ENCODE measurements around the gene CPSF2. TPM values are rescaled to one million over a fixed set of nuclear protein-coding genes. Genes with fewer than 3 reads are reported as not detected.
A peak's percentile ranks its signal among the peaks of the same experiment; 100 is the strongest.

Gene CPSF2
- polyA plus RNA-seq (ENCODE audit: insufficient read length in 3 of 3): 10 to 100 TPM; 62.7 to 69.4 (median 63.6) TPM

DNA sequence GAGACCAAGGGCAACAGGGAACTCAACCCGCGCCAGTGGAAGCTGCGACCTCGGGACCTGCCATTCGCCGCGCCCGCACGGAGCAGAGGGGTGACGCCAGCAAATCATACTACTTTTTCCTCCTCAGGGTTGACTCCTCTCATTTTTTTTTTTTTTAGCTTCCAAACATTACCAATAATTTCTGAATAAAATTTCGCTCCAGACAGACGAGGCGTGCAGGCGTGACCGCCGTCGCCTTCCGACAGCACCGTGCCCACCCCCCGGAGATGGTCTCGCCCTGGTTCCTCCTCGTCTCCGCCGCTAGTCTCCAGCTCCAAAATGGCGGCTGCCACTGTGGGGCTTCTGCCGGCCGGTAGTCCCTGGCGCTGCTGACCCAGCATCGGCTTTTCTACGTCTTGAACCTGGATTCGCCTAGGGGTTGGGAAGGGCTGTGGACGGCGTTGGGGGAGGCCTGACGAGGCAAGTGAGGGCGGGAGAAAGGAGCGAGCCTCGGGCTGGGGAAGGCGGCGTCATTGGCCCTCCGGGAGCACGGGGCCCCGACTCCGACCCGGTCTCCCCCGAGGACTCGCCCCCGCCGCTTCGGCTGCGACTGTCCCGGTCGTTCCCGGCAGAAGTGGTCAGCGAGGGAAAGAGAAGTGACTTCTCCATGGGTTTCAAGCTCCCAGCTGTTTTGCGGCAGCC lies at the start of gene CPSF2, which contains the start of gene NDUFB1:
TSS of gene CPSF2 (plus strand) at position 300 of the 681 bp plus-strand sequence. CDS start 9,016 bp downstream, outside the sequence.
TSS of gene NDUFB1 (minus strand) at position 37 of the 681 bp plus-strand sequence. CDS start 4,069 bp downstream, outside the sequence.
- peak; percentile 69 to 79 (median 73) for DNase-seq (ENCODE audit: low read depth in 3 of 3, low spot score in 2 of 3)

DNA sequence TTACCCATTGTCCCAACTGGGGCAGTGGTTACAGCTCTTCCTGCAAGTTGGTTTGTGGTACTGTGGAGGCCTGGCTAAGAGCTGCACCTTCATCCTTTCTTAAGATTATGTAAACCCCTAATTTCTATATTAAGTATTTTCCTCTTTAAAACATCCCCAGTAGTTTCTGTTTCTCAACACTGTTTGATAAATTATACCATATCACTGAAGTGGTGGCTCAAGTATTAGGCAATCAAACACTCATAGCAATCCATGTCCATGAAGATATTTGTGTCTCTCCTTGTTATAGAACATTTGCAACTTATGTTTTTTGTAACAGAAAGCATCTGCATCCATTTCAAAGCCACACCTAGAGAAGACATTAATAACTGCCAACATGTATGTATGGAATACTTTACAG lies 47.2 kb upstream of the CPSF2 start:
- no peak for DNase-seq (ENCODE audit: low read depth in 3 of 3, low spot score in 2 of 3)

DNA sequence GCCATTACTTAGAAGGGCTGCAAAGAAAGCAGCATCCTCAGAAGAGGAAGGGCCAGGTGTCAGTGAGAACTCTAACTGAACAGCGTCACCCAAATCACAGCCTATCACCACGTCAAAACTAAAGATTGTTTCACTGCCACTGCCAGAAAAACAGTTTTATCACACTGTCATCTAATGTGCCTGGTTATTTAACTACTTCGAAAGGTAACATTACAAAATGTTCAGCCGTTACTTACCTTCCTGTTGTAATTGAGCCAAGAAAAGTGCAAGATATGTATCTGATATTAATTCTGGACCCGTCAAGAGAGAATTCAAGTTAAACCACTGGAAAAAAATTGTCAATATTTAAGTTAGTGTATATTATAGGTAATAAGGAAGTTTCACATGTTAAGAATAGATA lies 33.3 kb upstream of the CPSF2 start:
- no peak for DNase-seq (ENCODE audit: low read depth in 3 of 3, low spot score in 2 of 3)

DNA sequence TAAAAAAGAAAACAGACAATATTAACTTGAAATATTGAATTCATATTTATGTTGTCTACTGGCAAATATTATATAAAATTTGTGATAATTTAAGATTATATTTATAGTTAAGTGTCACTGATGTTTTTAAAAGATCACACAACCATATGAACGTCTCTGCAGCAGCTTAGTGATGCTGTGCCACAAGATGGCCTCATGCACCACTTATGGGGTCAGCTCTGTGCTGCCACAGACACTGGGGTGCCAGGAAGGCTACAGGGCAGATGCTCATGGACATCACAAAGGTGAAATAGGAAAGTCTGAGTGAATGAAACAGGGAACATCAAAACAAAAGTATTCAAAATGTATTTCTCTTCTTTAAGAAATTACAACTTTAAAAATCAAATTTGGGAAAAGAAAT lies 28.4 kb upstream of the CPSF2 start:
- DNase-seq (ENCODE audit: low read depth in 3 of 3, low spot score in 2 of 3): no peak

DNA sequence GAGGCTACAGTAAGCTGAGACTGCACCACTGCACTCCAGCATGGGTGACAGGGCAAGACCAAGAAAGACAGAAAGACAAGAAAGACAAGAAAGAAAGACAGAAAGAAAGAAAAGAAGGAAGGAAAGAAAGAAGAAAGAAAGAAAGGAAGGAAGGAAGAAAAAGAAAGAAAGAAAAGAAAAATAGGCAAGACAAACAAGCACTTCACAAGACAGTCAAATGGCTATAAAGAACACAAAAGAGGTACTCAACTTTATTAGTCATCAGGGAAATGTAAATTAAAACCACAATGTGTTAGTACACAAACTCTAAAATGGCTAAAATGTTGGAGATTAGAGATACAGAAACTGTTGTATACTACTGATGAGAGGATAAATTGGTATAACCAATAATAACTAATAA lies 22.0 kb upstream of the CPSF2 start:
- DNase-seq (ENCODE audit: low read depth in 3 of 3, low spot score in 2 of 3): no peak

DNA sequence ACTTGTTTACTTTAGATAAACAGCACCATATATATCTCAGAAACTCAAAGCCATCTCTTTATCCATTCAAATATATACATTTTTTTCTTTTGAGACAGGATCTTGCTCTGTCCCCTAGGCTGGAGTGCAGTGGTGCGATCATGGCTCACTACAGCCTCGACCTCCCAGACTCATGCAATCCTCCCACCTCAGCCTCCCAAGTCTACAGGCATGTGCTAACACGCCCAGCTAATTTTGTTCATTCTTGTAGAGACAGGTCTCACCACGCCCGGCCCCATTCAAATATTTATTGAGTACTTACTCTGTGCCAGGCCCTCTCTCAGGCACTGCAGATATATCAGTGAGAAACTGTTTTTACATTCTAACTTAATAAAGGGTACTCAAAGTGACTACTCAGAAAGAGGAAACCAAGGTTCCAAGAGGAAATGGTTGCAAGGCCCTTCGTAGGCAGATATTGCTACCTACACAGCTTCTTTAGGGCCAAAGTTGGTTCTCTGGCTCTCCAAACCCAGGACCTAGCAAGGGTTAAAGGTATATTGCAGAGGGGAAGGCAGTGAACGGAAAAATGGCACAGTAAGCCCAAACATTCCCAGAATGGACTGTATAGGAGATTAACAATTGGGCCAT lies 18.3 kb upstream of the CPSF2 start:
- no peak for DNase-seq (ENCODE audit: low read depth in 3 of 3, low spot score in 2 of 3)

DNA sequence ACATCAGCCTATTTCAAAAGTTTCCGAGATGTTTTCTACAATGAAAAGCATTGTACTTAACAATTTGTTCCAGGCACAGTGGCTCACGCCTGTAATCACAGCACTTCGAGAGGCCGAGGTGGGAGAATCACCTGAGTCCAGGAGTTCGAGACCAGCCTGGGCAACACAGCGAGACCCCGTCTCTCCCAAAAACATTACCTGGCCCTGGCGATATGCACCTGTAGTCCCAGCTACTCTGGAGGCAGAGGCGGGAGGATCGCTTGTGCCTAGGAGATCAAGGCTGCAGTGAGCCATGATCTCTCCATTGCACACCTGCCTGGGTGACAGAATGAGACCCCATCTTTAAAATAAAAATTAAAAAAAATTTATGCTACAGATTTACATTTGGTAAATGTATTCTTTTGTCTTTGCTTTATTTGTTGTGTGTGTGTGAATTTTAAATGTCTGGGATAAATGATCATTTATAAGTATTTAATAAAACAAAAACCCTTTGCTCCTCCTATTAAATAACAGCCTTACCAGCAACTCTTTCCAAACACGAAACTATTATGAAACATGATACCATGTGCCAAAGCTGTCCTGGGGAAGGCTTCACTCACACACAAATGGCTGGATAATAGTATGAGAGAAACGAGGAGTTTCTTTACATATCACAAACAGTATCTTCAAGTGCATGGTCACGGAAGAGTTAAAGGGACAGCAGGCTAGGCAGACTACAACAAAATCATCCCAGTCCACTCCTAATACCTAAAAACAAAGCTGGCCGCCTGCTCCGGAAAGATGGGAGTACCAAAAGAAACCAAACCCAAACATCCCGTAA lies 16.5 kb upstream of the CPSF2 start:
- DNase-seq (ENCODE audit: low read depth in 3 of 3, low spot score in 2 of 3): peak in 1 of 3 donors; percentile 2

DNA sequence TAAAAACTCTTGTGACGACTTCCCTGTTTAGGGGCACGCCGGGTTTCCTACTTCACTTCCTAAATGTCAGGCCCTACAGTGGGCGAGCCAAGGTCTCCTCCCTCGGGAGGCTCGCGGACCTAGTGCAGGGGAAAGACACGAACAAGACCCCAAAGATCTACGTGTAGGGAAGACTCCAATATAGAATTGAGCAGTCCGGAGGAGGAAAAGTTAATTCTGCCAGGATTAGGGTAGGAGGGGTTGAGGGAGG lies 16.0 kb upstream of the CPSF2 start:
- peak in 1 of 3 donors; percentile 56 for DNase-seq (ENCODE audit: low read depth in 3 of 3, low spot score in 2 of 3)

DNA sequence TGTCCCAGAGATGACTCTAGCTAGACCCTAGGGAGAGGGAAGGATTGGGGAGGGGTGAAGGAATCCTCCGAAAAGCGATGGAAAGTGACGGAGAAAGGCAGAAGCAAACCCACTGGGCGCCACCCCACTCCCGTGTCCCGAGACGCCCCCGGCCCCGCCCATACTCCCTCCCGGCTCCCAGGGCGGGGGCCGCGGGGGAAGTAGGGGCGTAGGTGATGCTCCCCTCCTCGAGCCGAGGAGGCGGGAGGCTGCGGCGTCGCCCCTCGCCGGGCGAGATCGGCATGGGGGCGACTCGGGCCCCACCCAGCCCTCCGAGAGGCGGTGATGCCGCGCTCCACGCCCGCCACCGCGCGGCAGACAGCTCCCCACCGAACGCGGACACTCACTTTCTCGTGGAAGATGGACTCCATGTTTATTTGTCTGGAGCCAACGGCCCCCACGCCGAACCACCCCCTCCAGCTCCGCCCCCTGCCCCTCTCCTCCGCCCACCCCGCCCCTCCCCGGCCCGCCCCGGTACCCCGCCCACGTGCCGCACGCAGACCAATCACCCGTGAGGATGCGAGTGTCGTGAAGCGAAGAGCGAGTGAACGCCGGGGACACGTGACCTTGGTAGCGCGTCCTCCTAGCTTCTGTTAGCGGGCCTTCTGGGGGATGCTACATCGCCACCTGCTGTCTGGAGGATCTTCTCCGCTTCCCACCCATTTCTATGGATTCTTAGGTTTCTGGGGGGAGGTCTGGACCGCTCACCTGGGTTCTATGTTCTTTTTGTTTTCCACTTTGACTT lies 15.4 kb upstream of the CPSF2 start, which contains the start of gene ATXN3:
TSS of gene ATXN3 (minus strand) at position 440 of the 784 bp plus-strand sequence. CDS start at position 410, 30 bp downstream.
- peak; percentile 87 to 93 (median 90) for DNase-seq (ENCODE audit: low read depth in 3 of 3, low spot score in 2 of 3)

DNA sequence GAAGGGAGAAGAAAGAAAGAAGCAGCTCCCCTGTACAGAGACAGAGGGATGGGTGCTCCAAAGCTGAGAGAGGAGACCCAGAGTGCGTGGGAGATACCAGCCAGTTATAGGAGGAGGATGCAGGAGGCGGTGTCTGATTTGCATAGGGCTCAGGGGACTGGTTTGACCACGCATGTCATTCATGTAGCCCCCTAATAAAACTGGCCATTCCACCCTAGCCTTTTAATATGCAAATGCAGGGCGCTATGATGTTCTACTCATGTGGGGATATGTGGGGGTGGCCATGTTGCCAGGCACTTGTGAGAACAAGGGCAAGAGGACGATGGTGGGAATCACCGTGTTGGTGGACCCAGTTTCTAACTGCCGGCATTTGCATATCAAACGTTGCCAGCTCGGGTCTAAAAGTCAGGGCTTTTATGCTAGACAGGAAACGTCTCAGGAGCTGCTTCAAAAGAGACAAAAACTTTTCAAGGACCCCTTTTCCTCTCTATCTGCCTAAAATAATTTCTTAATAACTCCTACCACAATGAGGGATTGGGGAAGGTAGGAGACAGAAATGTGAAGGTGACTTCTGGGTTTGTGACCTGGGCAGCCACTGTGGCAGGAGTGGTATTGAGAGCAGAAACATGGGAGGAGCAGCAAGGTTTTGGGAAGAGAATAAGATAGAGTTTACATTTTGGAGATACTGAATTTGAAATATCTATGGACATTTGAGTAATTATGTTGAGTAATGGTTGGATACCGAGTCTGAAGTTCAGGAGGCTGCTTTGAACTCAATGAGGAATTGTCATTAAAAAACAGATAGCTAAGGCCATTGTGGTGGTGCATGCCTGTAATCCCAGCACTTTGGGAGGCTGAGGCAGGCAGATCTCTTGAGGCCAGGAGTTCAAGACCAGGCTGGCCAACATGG lies 13.2 kb upstream of the CPSF2 start:
- DNase-seq (ENCODE audit: low read depth in 3 of 3, low spot score in 2 of 3): peak in 1 of 3 donors; percentile 6

DNA sequence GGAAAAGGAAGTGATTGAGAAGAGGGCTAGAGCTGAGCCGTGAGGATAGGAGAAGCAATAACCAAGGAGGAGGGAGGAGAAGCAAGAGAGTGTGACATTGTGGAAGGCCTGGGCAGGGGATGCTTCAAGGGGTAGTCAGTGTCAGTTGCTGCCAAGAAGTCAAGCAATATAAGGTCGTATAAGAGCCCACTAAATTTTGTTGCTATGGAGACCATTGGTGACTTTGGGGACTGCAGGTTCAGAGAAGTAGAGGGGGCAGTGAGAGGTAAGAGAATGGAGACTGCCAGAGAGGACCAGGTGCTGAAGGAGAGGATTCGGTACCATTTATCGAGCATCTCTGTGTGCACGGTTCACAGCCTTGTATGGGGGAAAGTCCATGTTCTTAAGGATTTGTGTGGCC lies 12.3 kb upstream of the CPSF2 start:
- DNase-seq (ENCODE audit: low read depth in 3 of 3, low spot score in 2 of 3): no peak

DNA sequence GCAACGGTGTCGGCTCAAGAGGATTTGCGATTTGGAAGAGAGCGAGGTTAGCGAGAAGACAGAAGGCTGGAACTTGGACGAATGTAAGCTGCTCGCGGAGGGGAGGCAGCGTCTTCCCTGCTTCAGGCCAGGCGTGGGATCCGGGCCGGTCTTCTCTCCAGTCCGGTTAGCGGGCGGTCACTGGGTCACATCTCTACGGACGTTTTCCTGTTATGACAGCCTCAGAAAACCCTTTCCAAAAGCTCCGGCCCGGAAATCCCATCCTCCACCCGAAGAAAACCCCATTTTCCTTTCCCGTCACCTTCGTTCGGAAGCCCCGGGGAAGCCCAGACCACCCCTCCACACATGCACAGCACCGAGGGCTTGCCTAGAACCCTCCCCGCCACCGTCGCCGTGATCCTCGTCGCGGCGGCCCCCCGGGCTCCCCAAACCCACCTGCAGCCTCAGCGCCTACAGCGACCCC lies 531 bp upstream of the CPSF2 start:
- DNase-seq (ENCODE audit: low read depth in 3 of 3, low spot score in 2 of 3): peak in 1 of 3 donors; percentile 29

DNA sequence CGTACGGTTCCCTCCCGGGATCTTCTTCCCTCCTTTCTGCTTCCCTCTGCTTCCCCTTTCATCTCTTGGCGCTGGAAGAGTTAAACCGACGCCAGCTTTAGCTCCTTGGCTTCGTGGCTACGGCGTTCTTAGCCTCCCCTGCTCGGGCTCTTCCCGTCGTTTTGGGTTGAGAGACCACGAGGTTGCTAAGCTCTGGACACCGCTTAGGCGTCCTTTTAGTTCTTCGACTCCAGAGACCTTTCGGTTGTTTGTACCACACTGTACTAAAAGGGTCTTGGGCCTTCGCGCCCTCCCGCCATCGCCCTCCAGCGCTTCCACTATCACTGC lies 545 bp downstream of the CPSF2 start:
- no peak for DNase-seq (ENCODE audit: low read depth in 3 of 3, low spot score in 2 of 3)

DNA sequence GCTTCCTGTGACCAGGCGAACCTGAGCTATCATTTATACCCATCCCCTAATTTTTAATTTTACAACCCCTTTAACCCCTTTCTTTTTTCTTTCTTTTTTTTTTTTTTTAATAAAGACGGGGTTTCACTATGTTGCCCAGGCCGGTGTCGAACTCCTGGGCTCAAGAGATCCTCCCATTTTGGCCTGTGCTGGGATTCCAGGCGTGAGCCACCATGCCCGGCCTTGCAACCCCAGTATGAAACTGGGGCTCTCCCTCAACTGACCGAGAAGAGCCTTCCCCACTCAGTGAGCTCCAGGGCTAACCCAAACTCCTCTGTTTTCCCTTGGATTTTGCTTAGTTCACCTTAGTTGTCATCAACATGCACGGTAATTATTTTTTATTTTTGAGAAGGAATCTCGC lies 992 bp downstream of the CPSF2 start:
- peak in 1 of 3 donors; percentile 2 for DNase-seq (ENCODE audit: low read depth in 3 of 3, low spot score in 2 of 3)

DNA sequence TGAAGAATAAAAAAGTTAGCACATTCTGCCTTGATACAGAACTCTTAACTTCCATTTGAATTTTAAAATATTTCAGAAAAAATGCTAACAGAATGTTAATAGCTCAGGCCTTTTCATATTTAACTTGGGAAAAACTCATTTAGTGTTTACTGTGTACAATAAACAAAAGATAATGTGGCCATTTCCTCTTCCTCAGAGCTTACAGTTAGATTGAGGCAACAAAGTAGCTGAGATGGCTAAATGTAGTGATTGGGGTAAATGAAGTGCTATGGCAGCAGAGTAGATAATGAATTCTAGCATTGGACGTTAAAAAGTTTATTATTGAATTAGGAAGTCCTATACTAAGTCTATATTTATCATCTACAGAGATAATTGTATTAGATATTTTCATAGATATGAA lies 12.7 kb downstream of the CPSF2 start:
- DNase-seq (ENCODE audit: low read depth in 3 of 3, low spot score in 2 of 3): no peak

DNA sequence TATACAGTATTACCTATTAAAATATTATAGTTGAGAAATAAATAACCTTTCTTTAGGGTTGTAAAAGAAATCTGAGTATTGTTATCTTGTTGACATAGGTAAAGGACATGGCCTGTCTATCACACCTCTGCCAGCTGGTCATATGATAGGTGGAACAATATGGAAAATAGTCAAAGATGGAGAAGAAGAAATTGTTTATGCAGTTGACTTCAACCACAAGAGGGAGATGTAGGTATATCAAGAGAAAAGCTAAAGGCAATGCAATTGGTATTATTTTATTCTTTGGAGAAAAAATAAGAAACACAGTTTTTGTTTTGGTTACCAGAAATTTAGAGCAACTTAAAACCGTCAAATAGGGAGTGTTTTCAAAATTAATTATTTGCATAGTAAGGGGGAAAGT lies 13.5 kb downstream of the CPSF2 start:
- peak in 2 of 3 donors; percentile 6 to 7 for DNase-seq (ENCODE audit: low read depth in 3 of 3, low spot score in 2 of 3)

DNA sequence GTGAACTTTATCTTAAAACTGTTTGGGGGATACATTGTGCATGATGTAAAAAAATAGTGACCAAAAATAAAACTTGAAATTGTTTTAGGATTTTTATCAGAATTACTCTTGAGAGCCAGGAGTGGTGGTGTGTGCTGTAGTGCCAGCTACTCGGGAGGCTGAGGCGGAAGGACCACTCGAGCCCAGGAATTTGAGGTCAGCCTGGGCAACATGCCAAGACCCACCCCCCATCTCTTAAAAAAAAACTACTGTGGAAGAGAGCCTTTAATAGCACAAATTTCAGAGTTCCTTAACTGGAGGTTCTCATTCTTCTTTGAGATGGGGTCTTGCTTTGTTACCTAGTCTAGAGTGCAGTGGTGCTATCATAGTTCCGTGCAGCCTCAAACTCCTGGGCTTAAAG lies 21.5 kb downstream of the CPSF2 start:
- DNase-seq (ENCODE audit: low read depth in 3 of 3, low spot score in 2 of 3): no peak

DNA sequence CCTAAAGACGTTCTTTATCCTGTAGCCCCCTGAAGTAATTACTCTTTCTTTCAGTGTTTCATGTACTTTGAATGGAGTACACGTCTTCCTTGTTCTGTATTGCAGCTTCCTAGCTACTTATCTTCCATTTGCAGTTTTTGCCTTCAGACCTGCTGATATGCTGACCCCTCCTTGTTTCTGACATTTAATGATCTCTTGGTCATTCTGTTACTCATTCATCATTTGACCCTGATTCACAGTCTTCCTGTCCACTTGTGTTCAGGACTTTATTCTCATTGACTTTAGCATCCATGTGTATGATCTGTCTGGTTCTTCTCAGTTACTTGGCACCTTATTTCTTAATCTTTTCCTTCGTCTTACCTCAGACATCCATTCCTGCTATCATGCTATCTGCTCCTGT lies 22.2 kb downstream of the CPSF2 start:
- DNase-seq (ENCODE audit: low read depth in 3 of 3, low spot score in 2 of 3): no peak

DNA sequence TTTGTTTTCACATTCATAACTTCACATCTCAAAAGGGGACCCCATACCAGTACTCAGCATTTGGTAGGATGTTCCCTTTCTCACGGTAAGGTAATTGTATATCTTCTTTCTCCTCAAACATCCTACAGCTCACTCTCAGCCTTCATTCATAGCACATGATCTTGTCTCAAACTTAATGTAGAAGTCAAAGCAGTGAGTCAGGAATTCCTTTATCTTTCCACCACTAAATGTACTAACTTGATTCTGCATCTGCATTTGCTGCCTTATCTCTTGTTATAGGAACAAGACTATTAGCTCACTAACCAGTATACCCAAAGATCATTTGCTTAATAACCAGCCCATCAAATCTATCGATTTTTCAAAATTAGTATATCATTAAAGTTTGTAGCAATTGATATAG lies 22.9 kb downstream of the CPSF2 start:
- no peak for DNase-seq (ENCODE audit: low read depth in 3 of 3, low spot score in 2 of 3)

DNA sequence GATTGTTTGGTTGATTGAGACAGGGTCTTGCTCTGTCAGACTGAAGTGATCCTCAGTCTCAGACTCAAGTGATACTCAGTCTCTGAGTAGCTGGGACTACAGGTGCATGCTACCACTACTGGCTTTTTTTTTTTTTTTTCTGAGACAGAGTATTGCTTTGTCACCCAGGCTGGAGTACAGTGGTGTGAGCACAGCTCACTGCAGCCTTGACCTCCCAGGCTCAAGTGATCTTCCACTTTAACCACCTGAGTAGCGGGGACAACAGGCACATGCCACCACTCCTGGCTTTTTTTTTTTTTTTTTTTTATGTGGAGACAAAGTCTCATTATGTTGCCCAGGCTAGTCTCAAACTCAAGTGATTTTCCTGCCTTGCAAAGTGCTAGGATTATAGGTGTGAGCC lies 31.8 kb downstream of the CPSF2 start:
- no peak for DNase-seq (ENCODE audit: low read depth in 3 of 3, low spot score in 2 of 3)

All from right renal cortex interstitium (tissue), 3 donors.